Naive thymus-derived CD8-positive, alpha-beta T cell (primary cell): Measurements from ENCODE around the gene GANC. TPM values are rescaled to one million over a fixed set of nuclear protein-coding genes. Genes with fewer than 3 reads are reported as not detected.

Experiments used
- ATAC-seq, 2 donors: fragments of 150-1000 bp; cut with Tn5 transposase in 1 of 2; sonication (Bioruptor Pico), chemical (Tn5 transposase) in 1 of 2; 1 replicate in 1 of 2; 2 replicates in 1 of 2; pipeline ENCODE4 v1.10.0; 2021; ENCODE audit warnings: mild to moderate bottlenecking in 2 of 2, moderate library complexity in 2 of 2
- POLR2A ChIA-PET: fragments of 350-600 bp; sonication (Branson Sonifier 250); formaldehyde crosslinking; loops from one replicate; lab custom pipeline; 2021; ENCODE audit warnings: antibody characterized with exemption; lab: Charles Lee
- DNase-seq, 10 donors: peaks; one replicate each; pipeline versions ENCODE4 v3.0.0 to v3.0.0-alpha.2; 2020 to 2022
- H3K27ac Mint-ChIP-seq, 10 donors: one replicate each; pipeline ENCODE4 v1.8.0; 2020 to 2022; ENCODE audit warnings: mild to moderate bottlenecking in 10 of 10, mixed read lengths in 10 of 10, moderate library complexity in 4 of 10, inconsistent platforms in 1 of 10
- H3K27me3 Mint-ChIP-seq, 5 donors: one replicate each; pipeline ENCODE4 v1.8.0; 2021 to 2022; ENCODE audit warnings: mixed read lengths in 5 of 5
- H3K36me3 Mint-ChIP-seq, 3 donors: one replicate each; pipeline ENCODE4 v1.8.0; 2020 to 2022; ENCODE audit warnings: mixed read lengths in 3 of 3, mild to moderate bottlenecking in 2 of 3, inconsistent platforms in 1 of 3
- H3K4me1 Mint-ChIP-seq, 4 donors: one replicate each; pipeline ENCODE4 v1.8.0; 2021 to 2022; ENCODE audit warnings: mixed read lengths in 4 of 4
- H3K4me3 Mint-ChIP-seq, 10 donors: one replicate each; pipeline ENCODE4 v1.8.0; 2020 to 2022; ENCODE audit warnings: mild to moderate bottlenecking in 10 of 10, mixed read lengths in 10 of 10, moderate library complexity in 6 of 10, inconsistent platforms in 1 of 10
- H3K9me3 Mint-ChIP-seq, 9 donors: one replicate each; pipeline ENCODE4 v1.8.0; 2020 to 2022; ENCODE audit warnings: mixed read lengths in 9 of 9, mild to moderate bottlenecking in 3 of 9, inconsistent platforms in 1 of 9, moderate library complexity in 1 of 9
- polyA plus RNA-seq, 3 donors: library from polyadenylated mRNA; unstranded; fragments of 300-500 nt; fragmentation: Illumina TruSeq; gene quantifications; one replicate each; pipeline ENCODE4 v1.2.3, GENCODE V29; 2021
- total RNA-seq, 8 experiments: library from RNA in 2 of 8; stranded (reverse) in 2 of 8; gene quantifications; one replicate each; pipeline ENCODE4 v1.2.3 and lab custom pipeline; 2021 to 2026

The GANC gene
- total and polyA plus RNA-seq, 5 experiments from 2014 or later = 11.8 to 61.2 (median 16.2) TPM

DNA sequence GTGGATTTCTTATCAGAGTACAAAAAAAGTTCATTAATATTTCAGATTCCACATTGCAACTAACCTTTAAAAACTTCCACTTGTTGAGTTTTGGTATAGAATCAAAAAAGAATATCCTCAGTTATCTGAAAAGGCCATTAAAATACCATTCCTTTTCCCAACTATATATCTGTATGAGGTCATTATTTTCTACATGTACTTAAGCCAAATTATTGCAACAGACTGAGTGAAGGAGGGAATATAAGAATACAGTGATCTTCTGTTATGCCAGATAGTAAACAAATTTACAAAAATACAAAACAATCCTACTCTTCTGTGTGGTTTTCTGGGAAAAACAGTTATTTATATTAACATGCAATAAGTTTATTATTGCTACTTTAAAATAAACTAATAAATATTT is 5.7 kb upstream of the GANC start:
- Mint-ChIP-seq H3K9me3 (no peaks in the 10 kb centered on the region), H3K4me3 (no peak overlapping the region), H3K36me3 (peaks cover 7 to 71% (median 23%) of the 10 kb centered on the region in 3 donors), H3K4me1 (peaks cover 16 to 39% (median 24%) of the 10 kb centered on the region in 4 donors), H3K27me3 (no peaks in the 10 kb centered on the region), H3K27ac (no peak overlapping the region)
- no peak for DNase-seq
- POLR2A ChIA-PET = no interaction called here
- ATAC-seq = no peak

- Mint-ChIP-seq H3K4me1 (peaks cover 22 to 54% (median 46%) of the 10 kb centered on the region in 4 donors), H3K36me3 (peaks cover 0 to 44% (median 4%) of the 10 kb centered on the region in 3 donors), H3K9me3 (no peaks in the 10 kb centered on the region), H3K27me3 (no peaks in the 10 kb centered on the region), H3K4me3 (peak overlapping the region in 5 of 10 donors; percentile 16 to 60 (median 44)), H3K27ac (peak overlapping the region in 1 of 10 donors; percentile 40)
- ATAC-seq = no peak
- POLR2A ChIA-PET = interaction anchor here (0.7 kb wide), 1 partner anchor 738 kb away, joined by 3 read pairs; no protein-coding TSS in a partner anchor
- no peak for DNase-seq
Measured at GRCh38 chr15:42270551-42270950, 2.5 kb upstream of the GANC start.

- H3K4me3 Mint-ChIP-seq = peak overlapping the region in 7 of 10 donors; percentile 4 to 60 (median 28)
- POLR2A ChIA-PET = interaction anchor here (0.7 kb wide), 1 partner anchor 738 kb away, joined by 3 read pairs; no protein-coding TSS in a partner anchor
- peak overlapping the region in 1 of 10 donors; percentile 37 for H3K27ac Mint-ChIP-seq
- H3K36me3 Mint-ChIP-seq = peaks cover 0 to 39% (median under 1%) of the 10 kb centered on the region in 3 donors
- no peaks in the 10 kb centered on the region for H3K27me3 Mint-ChIP-seq
- H3K4me1 Mint-ChIP-seq = peaks cover 25 to 57% (median 51%) of the 10 kb centered on the region in 4 donors
- ATAC-seq = no peak
- no peaks in the 10 kb centered on the region for H3K9me3 Mint-ChIP-seq
- DNase-seq = no peak
Measured at GRCh38 chr15:42270996-42271395, 2.0 kb upstream of the GANC start.

DNA sequence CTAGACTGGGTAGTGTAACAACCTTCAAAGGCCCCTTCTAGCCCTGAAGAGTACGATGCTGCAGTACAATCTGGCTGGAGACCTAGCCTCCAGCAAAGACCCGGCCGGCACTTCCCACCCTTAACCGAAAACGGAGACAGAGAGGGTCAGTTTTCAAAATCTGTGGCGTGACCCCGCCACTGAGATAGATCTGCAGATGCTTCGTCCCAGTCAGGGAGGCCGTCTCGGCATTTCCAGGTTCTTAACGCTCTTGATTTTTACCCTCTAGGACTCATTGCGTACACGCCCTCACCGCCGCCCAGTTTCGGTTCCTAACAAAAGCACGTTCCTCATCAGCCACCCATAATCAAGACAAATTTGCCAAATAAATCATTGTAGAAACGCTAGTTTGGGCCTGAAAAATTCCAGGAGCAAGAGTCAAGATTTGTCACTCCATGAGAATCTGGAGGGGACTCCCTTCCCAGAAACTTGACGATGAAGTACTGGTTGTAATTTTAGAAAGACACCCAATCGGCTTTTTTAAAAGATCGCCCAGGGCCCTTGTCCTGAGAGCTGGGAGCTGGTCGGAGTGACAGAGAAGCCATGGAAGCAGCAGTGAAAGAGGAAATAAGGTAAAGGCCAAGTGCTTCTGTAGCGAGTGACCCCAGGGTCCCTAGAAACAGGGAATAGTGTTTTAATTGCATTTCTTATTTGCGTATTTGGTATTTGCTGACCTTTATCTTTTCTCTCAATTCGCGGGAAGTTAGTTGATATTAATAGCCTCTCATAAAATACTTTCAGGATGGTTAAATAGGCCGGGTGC is 1.1 kb downstream of the GANC start:
- Mint-ChIP-seq H3K36me3 (peaks cover 0 to 30% (median 4%) of the 10 kb centered on the region in 3 donors), H3K4me3 (peak overlapping the region; percentile 90 to 100 (median 98)), H3K27ac (peak overlapping the region; percentile 98 to 100 (median 100)), H3K4me1 (peaks cover 20 to 56% (median 48%) of the 10 kb centered on the region in 4 donors), H3K27me3 (no peaks in the 10 kb centered on the region), H3K9me3 (no peaks in the 10 kb centered on the region)
- POLR2A ChIA-PET = interaction anchor here (0.5 to 2.7 kb wide), 11 partner anchors 9 to 1526 kb away, joined by 3 to 16 read pairs (median 4); partner anchors contain the start of genes HYPK, INO80, SERINC4 and SNAP23
- DNase-seq (peak; percentile 27 to 80 (median 59)), ATAC-seq (peak; percentile 44 to 45)

DNA sequence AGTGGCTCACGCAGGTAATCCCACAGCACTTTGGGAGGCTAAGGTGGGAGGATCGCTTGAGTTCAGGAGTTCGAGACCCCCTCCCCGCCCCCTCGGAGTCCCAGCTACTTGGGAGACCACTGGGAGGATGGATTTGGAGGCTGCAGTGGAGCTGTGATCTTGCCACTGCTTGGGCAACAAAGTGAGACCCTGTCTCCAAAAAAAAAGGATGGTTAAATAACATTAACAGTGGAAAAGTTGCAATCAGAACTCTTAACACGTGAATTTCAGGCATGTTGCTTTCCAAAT is 1.6 kb downstream of the GANC start:
- Mint-ChIP-seq H3K4me3 (peak overlapping the region; percentile 90 to 100 (median 98)), H3K27ac (peak overlapping the region; percentile 98 to 100 (median 100)), H3K9me3 (no peaks in the 10 kb centered on the region), H3K36me3 (peaks cover 0 to 32% (median 6%) of the 10 kb centered on the region in 3 donors), H3K27me3 (no peaks in the 10 kb centered on the region), H3K4me1 (peaks cover 20 to 53% (median 47%) of the 10 kb centered on the region in 4 donors)
- ATAC-seq (no peak), DNase-seq (no peak)
- POLR2A ChIA-PET = interaction anchor here (0.7 to 2.7 kb wide), 2 partner anchors 67 to 300 kb away, joined by 3 to 16 read pairs; partner anchors contain the start of genes STARD9 and VPS39

DNA sequence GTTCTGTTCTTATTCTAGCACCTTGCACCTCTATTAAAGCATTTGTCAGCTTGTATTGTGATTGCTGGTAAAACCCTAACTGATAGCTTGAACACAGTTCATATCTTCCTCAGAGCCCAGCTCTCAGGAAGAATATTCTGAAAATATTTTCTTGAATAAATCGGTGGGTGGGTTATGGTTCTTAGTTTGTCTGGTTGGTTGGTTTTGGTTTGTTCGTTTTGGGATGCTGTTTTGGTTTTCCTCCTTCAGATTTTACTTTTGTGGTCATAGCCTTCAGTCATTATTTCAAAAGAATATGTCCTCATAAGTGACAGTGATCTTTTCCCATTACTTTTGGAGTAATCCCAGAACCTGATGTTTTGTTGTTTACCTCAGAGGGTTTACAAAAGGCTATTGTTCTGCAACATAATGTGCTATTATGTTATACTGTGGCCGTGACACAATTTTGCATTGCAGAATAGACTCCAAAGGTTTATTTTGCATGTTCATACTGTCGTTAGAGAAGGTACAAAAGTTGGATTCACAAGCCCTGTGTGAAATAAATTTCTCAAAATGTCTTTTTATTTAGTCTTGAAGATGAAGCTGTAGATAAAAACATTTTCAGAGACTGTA is 2.9 kb downstream of the GANC start:
- H3K27ac Mint-ChIP-seq = peak overlapping the region; percentile 20 to 100 (median 96)
- DNase-seq (no peak), ATAC-seq (no peak)
- POLR2A ChIA-PET = interaction anchor here (0.7 to 1.2 kb wide), 2 partner anchors 68 to 339 kb away, joined by 3 to 4 read pairs; partner anchors contain the start of gene VPS39
- no peaks in the 10 kb centered on the region for H3K9me3 Mint-ChIP-seq
- H3K4me3 Mint-ChIP-seq = peak overlapping the region; percentile 17 to 97 (median 77)
- peaks cover 20 to 43% (median 39%) of the 10 kb centered on the region in 4 donors for H3K4me1 Mint-ChIP-seq
- H3K27me3 Mint-ChIP-seq = no peaks in the 10 kb centered on the region
- H3K36me3 Mint-ChIP-seq = peaks cover 0 to 40% (median 9%) of the 10 kb centered on the region in 3 donors

DNA sequence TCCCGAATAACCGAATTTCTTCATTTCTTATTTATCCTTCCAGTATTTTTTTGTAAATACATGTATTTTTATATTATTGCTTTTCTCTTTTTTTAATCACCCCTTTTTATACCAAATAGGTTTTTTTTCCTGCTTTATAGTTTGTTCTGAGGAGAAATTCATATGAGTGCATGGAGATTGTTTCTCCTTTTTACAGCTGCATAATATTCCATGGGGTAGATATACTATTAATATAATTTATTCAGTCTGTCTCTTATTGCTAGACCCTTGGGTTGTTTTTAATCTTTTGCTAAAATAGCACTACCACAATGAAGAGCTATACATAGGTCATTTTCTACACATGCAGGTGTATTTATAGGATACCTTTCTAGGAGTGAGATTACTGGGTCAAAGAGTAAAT is 3.8 kb downstream of the GANC start:
- DNase-seq = no peak
- Mint-ChIP-seq H3K27ac (peak overlapping the region in 3 of 10 donors; percentile 44 to 98 (median 59)), H3K9me3 (no peaks in the 10 kb centered on the region), H3K4me3 (peak overlapping the region in 1 of 10 donors; percentile 20), H3K36me3 (peaks cover 0 to 36% (median 9%) of the 10 kb centered on the region in 3 donors), H3K27me3 (no peaks in the 10 kb centered on the region), H3K4me1 (peaks cover 18 to 36% (median 33%) of the 10 kb centered on the region in 4 donors)
- POLR2A ChIA-PET = interaction anchor here (0.6 to 1.2 kb wide), 3 partner anchors 69 to 340 kb away, joined by 3 to 4 read pairs (median 3); partner anchors contain the start of gene VPS39
- ATAC-seq = no peak

DNA sequence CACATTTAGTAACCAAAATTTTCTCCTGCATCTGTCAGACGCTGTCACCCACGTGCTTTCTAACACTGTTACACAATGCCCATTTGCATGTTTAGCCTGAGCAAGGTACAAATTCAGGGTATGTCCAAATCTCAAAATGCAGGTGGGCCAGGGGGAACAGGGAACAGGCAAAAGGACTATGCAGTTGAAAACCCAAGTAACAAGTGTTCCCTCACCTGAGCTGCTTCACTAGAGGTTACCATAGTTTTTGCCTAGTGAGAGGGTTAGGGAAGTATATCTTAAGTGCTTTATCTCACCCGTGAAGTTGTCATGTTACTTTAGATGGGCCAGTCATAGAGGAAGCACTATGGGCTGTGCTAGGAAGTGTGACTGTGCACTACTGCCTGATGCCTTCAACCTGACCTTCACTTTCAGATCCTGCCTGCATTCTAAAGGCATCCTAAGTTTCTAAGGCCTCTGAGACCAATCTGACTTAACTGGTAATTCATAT is 6.3 kb downstream of the GANC start:
- H3K27me3 Mint-ChIP-seq = no peaks in the 10 kb centered on the region
- no peak overlapping the region for H3K4me3 Mint-ChIP-seq
- peaks cover 0 to 54% (median 16%) of the 10 kb centered on the region in 3 donors for H3K36me3 Mint-ChIP-seq
- peaks cover 6 to 21% (median 19%) of the 10 kb centered on the region in 4 donors for H3K4me1 Mint-ChIP-seq
- no peak overlapping the region for H3K27ac Mint-ChIP-seq
- DNase-seq (no peak), ATAC-seq (no peak)
- POLR2A ChIA-PET = no interaction called here
- H3K9me3 Mint-ChIP-seq = no peaks in the 10 kb centered on the region

DNA sequence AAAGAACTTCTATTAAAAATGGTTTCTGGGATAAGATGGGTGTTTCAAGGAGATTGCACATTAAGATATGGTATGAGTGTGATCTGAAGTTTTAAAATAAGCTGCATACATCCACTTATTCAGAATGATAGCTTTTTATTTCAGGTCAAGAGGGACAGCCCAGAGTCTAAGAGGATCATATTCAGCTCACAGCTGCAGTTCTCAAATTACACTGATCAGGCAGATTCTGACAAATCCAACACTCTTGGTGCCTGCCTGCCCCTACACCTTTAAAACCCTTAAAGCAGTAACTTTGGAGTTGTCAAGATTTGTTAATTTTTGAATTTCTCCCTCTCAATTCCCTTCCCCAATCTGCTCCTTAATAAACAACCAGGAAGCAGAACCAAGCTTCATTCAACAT is 9.3 kb downstream of the GANC start:
- Mint-ChIP-seq H3K36me3 (peaks cover 0 to 71% (median 30%) of the 10 kb centered on the region in 3 donors), H3K27me3 (no peaks in the 10 kb centered on the region), H3K4me3 (no peak overlapping the region), H3K4me1 (no peaks in the 10 kb centered on the region), H3K9me3 (no peaks in the 10 kb centered on the region), H3K27ac (no peak overlapping the region)
- no peak for DNase-seq
- POLR2A ChIA-PET = no interaction called here
- no peak for ATAC-seq

GRCh38 chr15:42282926-42283325 is 9.9 kb downstream of the GANC start:
- Mint-ChIP-seq H3K27ac (no peak overlapping the region), H3K36me3 (peaks cover 0 to 73% (median 35%) of the 10 kb centered on the region in 3 donors), H3K4me3 (no peak overlapping the region), H3K4me1 (no peaks in the 10 kb centered on the region), H3K27me3 (no peaks in the 10 kb centered on the region), H3K9me3 (no peaks in the 10 kb centered on the region)
- no peak for DNase-seq
- POLR2A ChIA-PET = interaction anchor here (1.7 kb wide), 1 partner anchor 10 kb away, joined by 7 read pairs; the partner anchor contains the start of genes GANC and TMEM87A
- no peak for ATAC-seq

- DNase-seq (no peak), ATAC-seq (no peak)
- no peaks in the 10 kb centered on the region for H3K27me3 Mint-ChIP-seq
- H3K4me3 Mint-ChIP-seq = no peak overlapping the region
- POLR2A ChIA-PET = interaction anchor here (1.7 kb wide), 1 partner anchor 10 kb away, joined by 7 read pairs; the partner anchor contains the start of genes GANC and TMEM87A
- H3K36me3 Mint-ChIP-seq = peaks cover 0 to 74% (median 36%) of the 10 kb centered on the region in 3 donors
- H3K4me1 Mint-ChIP-seq = no peaks in the 10 kb centered on the region
- no peaks in the 10 kb centered on the region for H3K9me3 Mint-ChIP-seq
- H3K27ac Mint-ChIP-seq = peak overlapping the region in 1 of 10 donors; percentile 44
Measured at GRCh38 chr15:42283671-42284070, 10.7 kb downstream of the GANC start.

- Mint-ChIP-seq H3K27me3 (no peaks in the 10 kb centered on the region), H3K4me3 (no peak overlapping the region), H3K9me3 (no peaks in the 10 kb centered on the region), H3K4me1 (no peaks in the 10 kb centered on the region), H3K27ac (no peak overlapping the region), H3K36me3 (peaks cover 0 to 75% (median 37%) of the 10 kb centered on the region in 3 donors)
- ATAC-seq = no peak
- DNase-seq = no peak
- POLR2A ChIA-PET = interaction anchor here (1.7 kb wide), 1 partner anchor 11 kb away, joined by 7 read pairs; the partner anchor contains the start of genes GANC and TMEM87A
Measured at GRCh38 chr15:42284551-42284950, 11.6 kb downstream of the GANC start.
